Adrenal gland (tissue), 12 donors: ENCODE results near the gene ZHX3. TPM values are rescaled to one million over a fixed set of nuclear protein-coding genes. Genes with fewer than 3 reads are reported as not detected.
A peak's percentile ranks its signal among the peaks of the same experiment; 100 is the strongest.

Experiments used
- DNase-seq, 7 donors: peaks; one replicate each; pipeline ENCODE4 v3.0.0-alpha.2; 2019 to 2020
- H3K27ac ChIP-seq, 5 donors: fragments of 200-600 bp; sonication (generic) in 4 of 5; 1 replicate in 3 of 5; 2 replicates in 2 of 5; pipeline versions ENCODE4 v1.5.1 to v1.8.0; 2016 to 2020; ENCODE audit warnings: mild to moderate bottlenecking in 1 of 5
- H3K27me3 ChIP-seq: fragments of 200-600 bp; 2 replicates; pipeline ENCODE4 v1.8.0; 2021
- H3K36me3 ChIP-seq, 2 donors: fragments of 200-600 bp; replicated peaks in 1 of 2; 1 replicate in 1 of 2; 2 replicates in 1 of 2; pipeline versions ENCODE4 v1.5.1 to v1.8.0; 2018 to 2022
- H3K4me1 ChIP-seq, 2 donors: fragments of 200-600 bp; replicated peaks in 1 of 2; 1 replicate in 1 of 2; 2 replicates in 1 of 2; pipeline versions ENCODE4 v1.5.1 to v1.8.0; 2018 to 2021
- H3K4me3 ChIP-seq, 4 donors: fragments of 200-600 bp; sonication (generic) in 3 of 4; one replicate each; pipeline ENCODE4 v1.5.1; 2016 to 2018
- H3K9me3 ChIP-seq, 3 donors: fragments of 200-600 bp; sonication (generic) in 1 of 3; replicated peaks in 1 of 3; 1 replicate in 2 of 3; 2 replicates in 1 of 3; pipeline versions ENCODE4 v1.5.1 to v1.8.0; 2016 to 2021
- CTCF ChIP-seq, 6 experiments: fragments of 450-650 bp in 4 of 6; fragments of 200-600 bp in 2 of 6; sonication (generic) in 1 of 6; IDR thresholded peaks; 1 replicate in 5 of 6; 2 replicates in 1 of 6; pipeline versions ENCODE4 v1.5.1 to v1.8.0; 2016 to 2021; ENCODE audit warnings: antibody characterized with exemption in 6 of 6, mild to moderate bottlenecking in 2 of 6, moderate library complexity in 1 of 6
- POLR2A ChIP-seq, 2 donors: fragments of 450-650 bp; IDR thresholded peaks; one replicate each; pipeline ENCODE4 v1.6.1; 2017; ENCODE audit warnings: antibody characterized with exemption in 2 of 2, mild to moderate bottlenecking in 2 of 2, moderate library complexity in 1 of 2
- WGBS, 4 donors: extraction: QIAGEN DNeasy Blood & Tissue Kit in 2 of 4; methylation state at CpG; one replicate each; pipeline versions ENCODE4 v1.1.5 to v1.1.7; 2013 to 2017; 5-methylcytosine and 5-hydroxymethylcytosine counted together
- intact Hi-C, 2 donors: fragments of 100-400 bp; cut with DNase I; formaldehyde crosslinking; loops; one replicate each; pipeline versions ENCODE4 v1.14.1 to v1.15.0; 2022 to 2023
- polyA plus RNA-seq, 3 donors: library from polyadenylated mRNA; stranded (reverse); fragments of 200-250 nt in 2 of 3; fragments of 350-450 nt in 1 of 3; fragmentation: Illumina TruSeq in 1 of 3; extraction: RNeasy Lipid Tissue Mini Kit (QIAGEN cat#74804) in 1 of 3; gene quantifications; one replicate each; pipeline ENCODE4 v1.2.3, GENCODE V29; 2013 to 2014
- total RNA-seq, 9 donors: library from RNA; depleted of rRNA in 4 of 9; stranded (reverse); fragments of >200 nt in 4 of 9; fragments of 120-200 nt in 1 of 9; fragmentation: NEBNext Ultra II Directional in 1 of 9; extraction: Animal tissue kit (Norgen Biotek cat#: 25700) in 1 of 9; gene quantifications; one replicate each; pipeline versions ENCODE4 v1.1.0 to v1.2.4, GENCODE V29; 2013 to 2023
- donor health status: healthy with polysubstance abuse.
- donor health status: Bipolar disorder and iron deficiency.
- donor health status: DM: yes; HTN: yes; CAD: no.
- donor health status: DM: no; HTN: no; CAD: no.
- donor health status: DM: no; HTN: no; CAD: no.
- donor health status: DM: yes; HTN: yes; CAD: no.

The ZHX3 gene
- total and polyA plus RNA-seq, 12 donors = 20.7 to 91.1 (median 51.2) TPM

- peak in 2 of 6 experiments; percentile 15 to 18 for TF ChIP-seq CTCF (IDR thresholded peaks at IDR 0.05)
- no peak for TF ChIP-seq POLR2A (IDR thresholded peaks at IDR 0.05)
- no peaks in the 10 kb centered on the region for H3K27me3 ChIP-seq
- H3K4me3 ChIP-seq = no peak overlapping the region
- H3K4me1 ChIP-seq = no peaks in the 10 kb centered on the region
- no peaks in the 10 kb centered on the region for H3K36me3 ChIP-seq
- no peak overlapping the region for H3K27ac ChIP-seq
- 71 to 84% (median 75%) methylated on average over 5 to 11 of the region's 11 CpGs for WGBS, 4 donors
- intact Hi-C loops = no loop called here
- peak in 5 of 7 donors; percentile 21 to 66 (median 34) for DNase-seq
- H3K9me3 ChIP-seq = peaks cover 0 to 3% (median 0%) of the 10 kb centered on the region in 3 donors
Measured at GRCh38 chr20:41185013-41185757, 132.3 kb downstream of the ZHX3 start.

GRCh38 chr20:41183831-41184230 lies 133.7 kb downstream of the ZHX3 start:
- DNase-seq = peak in 3 of 7 donors; percentile 3 to 34 (median 20)
- Histone ChIP-seq H3K4me3 (no peak overlapping the region), H3K36me3 (no peaks in the 10 kb centered on the region), H3K27ac (no peak overlapping the region), H3K4me1 (peaks cover 0 to 4% of the 10 kb centered on the region in 2 donors), H3K9me3 (no peaks in the 10 kb centered on the region), H3K27me3 (no peaks in the 10 kb centered on the region)
- intact Hi-C loops = no loop called here
- WGBS, 4 donors = 89 to 96% (median 92%) methylated on average over 2 of the region's 2 CpGs
- TF ChIP-seq POLR2A (IDR thresholded peaks at IDR 0.05) (no peak), CTCF (IDR thresholded peaks at IDR 0.05) (no peak)

DNA sequence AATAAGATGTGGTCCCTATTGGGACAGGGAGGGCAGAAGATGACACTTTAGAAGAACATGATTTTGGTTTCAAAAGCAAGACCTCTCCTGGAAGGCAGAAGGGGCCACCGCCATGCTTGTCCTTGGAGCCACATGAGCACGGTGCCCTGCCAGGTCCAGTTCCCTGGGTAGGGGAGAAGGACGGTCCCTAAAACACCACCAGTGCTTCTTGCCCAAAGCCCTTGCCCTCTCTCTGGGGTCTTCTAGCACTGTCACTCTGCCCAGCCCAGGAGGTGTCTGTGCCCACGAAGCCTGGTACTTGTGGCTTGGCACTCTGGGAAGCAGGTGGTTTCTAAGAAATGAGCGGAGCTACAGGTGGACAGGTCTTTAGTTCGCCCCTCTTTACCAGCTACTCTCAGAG lies 134.1 kb downstream of the ZHX3 start:
- WGBS, 4 donors = 89 to 100% (median 96%) methylated on average over 3 to 6 of the region's 6 CpGs
- no peak overlapping the region for H3K4me3 ChIP-seq
- TF ChIP-seq POLR2A (IDR thresholded peaks at IDR 0.05) = no peak
- no peaks in the 10 kb centered on the region for H3K36me3 ChIP-seq
- intact Hi-C loops = no loop called here
- H3K27ac ChIP-seq = no peak overlapping the region
- no peaks in the 10 kb centered on the region for H3K27me3 ChIP-seq
- H3K4me1 ChIP-seq = peaks cover 0 to 4% of the 10 kb centered on the region in 2 donors
- no peaks in the 10 kb centered on the region for H3K9me3 ChIP-seq
- peak in 3 of 7 donors; percentile 9 to 37 (median 16) for DNase-seq

GRCh38 chr20:41182296-41183212 lies 135.0 kb downstream of the ZHX3 start:
- TF ChIP-seq POLR2A (IDR thresholded peaks at IDR 0.05) (no peak), CTCF (IDR thresholded peaks at IDR 0.05) (no peak)
- Histone ChIP-seq H3K9me3 (no peaks in the 10 kb centered on the region), H3K27ac (no peak overlapping the region), H3K36me3 (no peaks in the 10 kb centered on the region), H3K27me3 (no peaks in the 10 kb centered on the region), H3K4me3 (no peak overlapping the region), H3K4me1 (peaks cover 4 to 9% of the 10 kb centered on the region in 2 donors)
- 93 to 97% (median 96%) methylated on average over 8 to 10 of the region's 10 CpGs for WGBS, 4 donors
- peak in 4 of 7 donors; percentile 10 to 43 (median 14) for DNase-seq
- intact Hi-C loops = no loop called here
